Osteocyte (in vitro differentiated cells): ENCODE data around the gene ZCCHC7. TPM values are rescaled to one million over a fixed set of nuclear protein-coding genes. Genes with fewer than 3 reads are reported as not detected.

Experiments
- DNase-seq: peaks from one replicate; pipeline ENCODE4 v3.0.0; 2021; ENCODE audit warnings: mixed read lengths; ENCODE audit not compliant: unreplicated experiment; ENCODE audit errors: extremely low spot score
- H3K27ac Mint-ChIP-seq: one replicate; pipeline ENCODE4 v1.8.0; 2021; ENCODE audit warnings: mild to moderate bottlenecking, mixed read lengths; ENCODE audit not compliant: unreplicated experiment
- H3K27me3 Mint-ChIP-seq: one replicate; pipeline ENCODE4 v1.8.0; 2021; ENCODE audit warnings: mixed read lengths; ENCODE audit not compliant: unreplicated experiment
- H3K36me3 Mint-ChIP-seq: one replicate; pipeline ENCODE4 v1.8.0; 2021; ENCODE audit warnings: mixed read lengths; ENCODE audit not compliant: unreplicated experiment
- H3K4me1 Mint-ChIP-seq: one replicate; pipeline ENCODE4 v1.8.0; 2021; ENCODE audit warnings: mixed read lengths; ENCODE audit not compliant: unreplicated experiment
- H3K4me3 Mint-ChIP-seq: one replicate; pipeline ENCODE4 v1.8.0; 2021; ENCODE audit warnings: mild to moderate bottlenecking, moderate library complexity, mixed read lengths; ENCODE audit not compliant: unreplicated experiment
- H3K9me3 Mint-ChIP-seq: one replicate; pipeline ENCODE4 v1.8.0; 2021; ENCODE audit warnings: mixed read lengths; ENCODE audit not compliant: unreplicated experiment
- CTCF ChIP-seq: fragments of 200-600 bp; sonication (generic); IDR thresholded peaks from 2 replicates; pipeline ENCODE4 v1.5.0; 2021; ENCODE audit warnings: antibody characterized with exemption, mild to moderate bottlenecking, moderate library complexity
- total RNA-seq: library from RNA; stranded (reverse); gene quantifications from 2 replicates; pipeline ENCODE4 v1.2.1, GENCODE V29; 2021

Gene ZCCHC7
- total RNA-seq, 1 donor from 2014 or later: 22.8 TPM

- DNase-seq: no peak
- H3K4me1 Mint-ChIP-seq: peaks cover 23% of the 10 kb centered on the region
- H3K4me3 Mint-ChIP-seq: no peak overlapping the region
- no peaks in the 10 kb centered on the region for H3K9me3 Mint-ChIP-seq
- TF ChIP-seq CTCF: no peak
- H3K36me3 Mint-ChIP-seq: peaks cover 8% of the 10 kb centered on the region
- H3K27me3 Mint-ChIP-seq: no peaks in the 10 kb centered on the region
- H3K27ac Mint-ChIP-seq: no peak overlapping the region
Observed at GRCh38 chr9:37126214-37126788, 5.9 kb downstream of the ZCCHC7 start.

GRCh38 chr9:37127018-37127417, 6.6 kb downstream of the ZCCHC7 start:
- Mint-ChIP-seq H3K9me3 (no peaks in the 10 kb centered on the region), H3K27ac (no peak overlapping the region)
- no peak for TF ChIP-seq CTCF

GRCh38 chr9:37128051-37128450, 7.7 kb downstream of the ZCCHC7 start:
- DNase-seq: no peak
- H3K4me3 Mint-ChIP-seq: no peak overlapping the region
- H3K9me3 Mint-ChIP-seq: no peaks in the 10 kb centered on the region
- no peaks in the 10 kb centered on the region for H3K27me3 Mint-ChIP-seq
- H3K27ac Mint-ChIP-seq: no peak overlapping the region
- no peak for TF ChIP-seq CTCF
- peaks cover 7% of the 10 kb centered on the region for H3K4me1 Mint-ChIP-seq
- H3K36me3 Mint-ChIP-seq: peaks cover 12% of the 10 kb centered on the region

More at GRCh38 chr9:37127018-37127417, 6.6 kb downstream of the ZCCHC7 start:
- H3K27me3 Mint-ChIP-seq: no peaks in the 10 kb centered on the region
- H3K4me1 Mint-ChIP-seq: peaks cover 15% of the 10 kb centered on the region
- H3K36me3 Mint-ChIP-seq: peaks cover 8% of the 10 kb centered on the region
- H3K4me3 Mint-ChIP-seq: no peak overlapping the region
- DNase-seq: no peak

- H3K36me3 Mint-ChIP-seq: peaks cover 11% of the 10 kb centered on the region
- H3K9me3 Mint-ChIP-seq: no peaks in the 10 kb centered on the region
- no peaks in the 10 kb centered on the region for H3K27me3 Mint-ChIP-seq
- H3K27ac Mint-ChIP-seq: no peak overlapping the region
- no peak overlapping the region for H3K4me3 Mint-ChIP-seq
- H3K4me1 Mint-ChIP-seq: peaks cover 1% of the 10 kb centered on the region
- DNase-seq: no peak
- TF ChIP-seq CTCF: no peak
Observed at GRCh38 chr9:37134166-37134565, 13.8 kb downstream of the ZCCHC7 start.

GRCh38 chr9:37141015-37141414, 20.6 kb downstream of the ZCCHC7 start:
- peaks cover 17% of the 10 kb centered on the region for H3K36me3 Mint-ChIP-seq
- no peak for TF ChIP-seq CTCF
- peaks cover 21% of the 10 kb centered on the region for H3K4me1 Mint-ChIP-seq
- no peaks in the 10 kb centered on the region for H3K9me3 Mint-ChIP-seq
- H3K4me3 Mint-ChIP-seq: no peak overlapping the region
- DNase-seq: no peak
- no peak overlapping the region for H3K27ac Mint-ChIP-seq
- H3K27me3 Mint-ChIP-seq: no peaks in the 10 kb centered on the region
